HCT116 (cell line): ENCODE results near the gene ATF7IP. TPM values are rescaled to one million over a fixed set of nuclear protein-coding genes. Genes with fewer than 3 reads are reported as not detected.
"Not testable (repeated sequence)": the region's sequence is repeated elsewhere in the genome, so short reads cannot be mapped to it uniquely, and the experiment has no call there.

Experiments
- ATAC-seq: fragments of 200-7000 bp; cut with Tn5 transposase; 2 replicates; pipeline ENCODE4 v1.9.1; 2020; ENCODE audit warnings: mild to moderate bottlenecking, moderate library complexity
- BruUV-seq: library from RNA; stranded (reverse); fragments of 400-500 nt; replicated peaks from 2 replicates; lab custom pipeline; 2021; lab: Mats Ljungman, UMichigan
- CTCF ChIA-PET: fragments of 300-600 bp; sonication (Branson Sonifier 250); formaldehyde crosslinking; loops from one replicate; lab custom pipeline; 2021; ENCODE audit warnings: antibody characterized with exemption; lab: Charles Lee
- POLR2A ChIA-PET: fragments of 300-600, 350-600 bp; sonication (Branson Sonifier 250); formaldehyde crosslinking; loops from one replicate; lab custom pipeline; 2021; ENCODE audit warnings: antibody characterized with exemption; lab: Charles Lee
- RAD21 ChIA-PET, 2 experiments: fragments of 300-600 bp; sonication (Branson Sonifier 250); formaldehyde crosslinking; loops; one replicate each; lab custom pipeline; 2023; ENCODE audit warnings: low total read pairs in 2 of 2; ENCODE audit not compliant: uncharacterized antibody in 2 of 2, unreplicated experiment in 2 of 2, low non-redundant PET in 1 of 2; lab: Charles Lee
- DNase-seq: peaks from one replicate; pipeline ENCODE4 v3.0.0-alpha.2; 2010; ENCODE audit warnings: low read depth, low spot score
- H2AFZ ChIP-seq: fragments of 200-600 bp; shearing (Covaris generic), sonication (generic); 2 replicates; pipeline ENCODE4 v1.6.1; 2017; ENCODE audit warnings: low read depth, mixed run types, mixed read lengths, antibody characterized with exemption, low read length; ENCODE audit not compliant: poor library complexity, severe bottlenecking
- H3K27ac ChIP-seq: 2 replicates; pipeline ENCODE4 v1.5.1; 2012; ENCODE audit warnings: low read depth, low read length
- H3K27me3 ChIP-seq: fragments of 200-600 bp; sonication (generic); 2 replicates; pipeline ENCODE4 v1.6.1; 2016; ENCODE audit warnings: mixed run types, low read length, mixed read lengths; ENCODE audit not compliant: insufficient read depth
- H3K36me3 ChIP-seq, 2 experiments: fragments of 200-500 bp in 1 of 2; fragments of 200-600 bp in 1 of 2; sonication (Bioruptor generic) in 1 of 2; sonication (generic) in 1 of 2; 2 replicates each; pipeline versions ENCODE4 v1.5.1 to v1.6.1; 2014 to 2016; ENCODE audit warnings: low read length in 2 of 2, inconsistent platforms in 1 of 2, mixed read lengths in 1 of 2, mixed run types in 1 of 2; ENCODE audit not compliant: insufficient read depth in 2 of 2, control insufficient read depth in 1 of 2
- H3K4me1 ChIP-seq, 2 experiments: fragments of 200-600 bp in 1 of 2; sonication (generic) in 1 of 2; 2 replicates each; pipeline versions ENCODE4 v1.5.1 to v1.6.1; 2012 to 2017; ENCODE audit warnings: low read length in 2 of 2, inconsistent platforms in 1 of 2, mild to moderate bottlenecking in 1 of 2, mixed read lengths in 1 of 2, mixed run types in 1 of 2, moderate library complexity in 1 of 2; ENCODE audit not compliant: insufficient read depth in 2 of 2, control insufficient read depth in 1 of 2
- H3K4me2 ChIP-seq: fragments of 200-600 bp; sonication (generic); 2 replicates; pipeline ENCODE4 v1.6.1; 2017; ENCODE audit warnings: mixed run types, low read length, mixed read lengths
- H3K4me3 ChIP-seq, 2 experiments: fragments of 200-600 bp in 1 of 2; sonication (generic) in 1 of 2; replicated peaks in 1 of 2; 2 replicates each; pipeline ENCODE4 v1.5.1; 2011 to 2016; ENCODE audit warnings: low read length in 2 of 2, control low read depth in 1 of 2, low read depth in 1 of 2, mild to moderate bottlenecking in 1 of 2, mixed read lengths in 1 of 2, mixed run types in 1 of 2
- H3K79me2 ChIP-seq: fragments of 200-600 bp; sonication (generic); 2 replicates; pipeline ENCODE4 v1.6.1; 2017; ENCODE audit warnings: mild to moderate bottlenecking, mixed run types, low read length, moderate library complexity, mixed read lengths; ENCODE audit not compliant: insufficient read depth
- H3K9ac ChIP-seq: fragments of 200-600 bp; sonication (generic); 2 replicates; pipeline ENCODE4 v1.6.1; 2016; ENCODE audit warnings: low read length, mixed read lengths
- H3K9me2 ChIP-seq: fragments of 200-600 bp; sonication (generic), shearing (Covaris generic); 2 replicates; pipeline ENCODE4 v1.6.1; 2017; ENCODE audit warnings: mixed run types, mild to moderate bottlenecking, moderate library complexity; ENCODE audit not compliant: insufficient read depth
- H3K9me3 ChIP-seq, 2 experiments: fragments of 200-500 bp in 1 of 2; fragments of 200-600 bp in 1 of 2; sonication (Bioruptor generic) in 1 of 2; sonication (generic) in 1 of 2; 2 replicates each; pipeline ENCODE4 v1.6.1; 2014 to 2017; ENCODE audit warnings: low read length in 2 of 2, mixed read lengths in 2 of 2, inconsistent platforms in 1 of 2, low read depth in 1 of 2, mild to moderate bottlenecking in 1 of 2, mixed run types in 1 of 2, moderate library complexity in 1 of 2; ENCODE audit not compliant: control insufficient read depth in 1 of 2, insufficient read depth in 1 of 2
- H4K20me1 ChIP-seq: fragments of 200-600 bp; sonication (generic), shearing (Covaris generic); 2 replicates; pipeline ENCODE4 v1.6.1; 2017; ENCODE audit warnings: mixed run types, mild to moderate bottlenecking, moderate library complexity; ENCODE audit not compliant: insufficient read depth
- CBX3 ChIP-seq: IDR thresholded peaks from 2 replicates; pipeline ENCODE4 v1.6.1; 2012; ENCODE audit warnings: low read depth
- CEBPB ChIP-seq: IDR thresholded peaks from 2 replicates; pipeline ENCODE4 v1.6.1; 2012; ENCODE audit warnings: low read depth
- CTCF ChIP-seq, 3 experiments: fragments of 200-600 bp in 1 of 3; sonication (generic) in 1 of 3; IDR thresholded peaks in 2 of 3; conservative IDR thresholded peaks in 1 of 3; 2 replicates each; pipeline ENCODE4 v1.5.1; 2012 to 2017; ENCODE audit warnings: low read depth in 2 of 3, low read length in 2 of 3, antibody characterized with exemption in 1 of 3, borderline replicate concordance in 1 of 3, control low read depth in 1 of 3, mild to moderate bottlenecking in 1 of 3, mixed read lengths in 1 of 3, mixed run types in 1 of 3, moderate library complexity in 1 of 3; ENCODE audit not compliant: insufficient read depth in 1 of 3
- EGR1 ChIP-seq: IDR thresholded peaks from 2 replicates; pipeline ENCODE4 v1.6.1; 2012; ENCODE audit warnings: low read depth
- EZH2 ChIP-seq: fragments of 200-600 bp; sonication (generic); IDR thresholded peaks from 2 replicates; pipeline ENCODE4 v1.6.1; 2017; ENCODE audit warnings: antibody characterized with exemption, mixed run types
- FOSL1 ChIP-seq: IDR thresholded peaks from 2 replicates; pipeline ENCODE4 v1.6.1; 2012; ENCODE audit warnings: low read depth
- JUND ChIP-seq: IDR thresholded peaks from 2 replicates; pipeline ENCODE4 v1.6.1; 2012
- MAX ChIP-seq: IDR thresholded peaks from 2 replicates; pipeline ENCODE4 v1.6.1; 2012
- POLR2AphosphoS5 ChIP-seq: IDR thresholded peaks from 2 replicates; pipeline ENCODE4 v1.6.1; 2011; ENCODE audit warnings: mild to moderate bottlenecking, low read depth, low read length, moderate library complexity
- REST ChIP-seq: IDR thresholded peaks from 2 replicates; pipeline ENCODE4 v1.6.1; 2012; ENCODE audit warnings: low read depth
- SP1 ChIP-seq: IDR thresholded peaks from 2 replicates; pipeline ENCODE4 v1.6.1; 2012; ENCODE audit warnings: low read depth
- SRF ChIP-seq: IDR thresholded peaks from 2 replicates; pipeline ENCODE4 v1.6.1; 2012; ENCODE audit warnings: low read depth
- TCF7L2 ChIP-seq: IDR thresholded peaks from 2 replicates; pipeline ENCODE4 v1.7.0; 2011; ENCODE audit warnings: borderline replicate concordance, inconsistent platforms; ENCODE audit not compliant: insufficient read depth, insufficient read length; ENCODE audit errors: extremely low read depth
- ZFX ChIP-seq: fragments of 450-650 bp; IDR thresholded peaks from 2 replicates; pipeline ENCODE4 v1.6.1; 2017
- intact Hi-C: fragments of 100-400 bp; cut with micrococcal nuclease; formaldehyde crosslinking; loops from 2 replicates; pipeline ENCODE4 v1.10.0; 2022
- total RNA-seq: library from RNA; stranded (reverse); gene quantifications from one replicate; pipeline ENCODE4 v1.2.1, GENCODE V29; 2021; ENCODE audit not compliant: unreplicated experiment

Gene ATF7IP
- total RNA-seq, 1 experiment from 2014 or later: 38.6 TPM

GRCh38 chr12:14354665-14355064 lies 10.8 kb upstream of the ATF7IP start:
- H3K4me3 ChIP-seq, H3K9me2 ChIP-seq, H3K27me3 ChIP-seq, RAD21 ChIA-PET, H3K9ac ChIP-seq, DNase-seq, BruUV-seq, CTCF ChIA-PET, H3K4me2 ChIP-seq, ATAC-seq, H3K36me3 ChIP-seq, H2AFZ ChIP-seq, H3K27ac ChIP-seq, POLR2A ChIA-PET, H3K79me2 ChIP-seq, intact Hi-C loops, H4K20me1 ChIP-seq: not testable (repeated sequence)
- Histone ChIP-seq H3K9me3 (peaks cover 3 to 14% of the 10 kb centered on the region in 2 experiments; a peak in 1 of 4 replicates), H3K4me1 (peaks cover 0 to 13% of the 10 kb centered on the region in 2 experiments; a peak in 2 of 4 replicates)

- Histone ChIP-seq H3K9me2 (no peaks in the 10 kb centered on the region), H3K4me2 (peak overlapping the region; percentile 41), H3K27me3 (no peaks in the 10 kb centered on the region), H2AFZ (no peak overlapping the region), H3K36me3 (no peaks in the 10 kb centered on the region), H3K4me1 (peaks cover 0 to 13% of the 10 kb centered on the region in 2 experiments; a peak in 2 of 4 replicates), H4K20me1 (no peaks in the 10 kb centered on the region), H3K4me3 (no peak overlapping the region), H3K9ac (no peak overlapping the region), H3K9me3 (peaks cover 0 to 6% of the 10 kb centered on the region in 2 experiments; a peak in 1 of 4 replicates), H3K79me2 (no peaks in the 10 kb centered on the region), H3K27ac (no peak overlapping the region)
- ChIA-PET POLR2A (interaction anchor here (1.5 kb wide), 1 partner anchor 9 kb away, joined by 6 read pairs; the partner anchor contains the start of gene ATF7IP), RAD21 (no interaction called here), CTCF (no interaction called here)
- BruUV-seq: no TSS peak
- no peak for DNase-seq
- intact Hi-C loops: no loop called here
- ATAC-seq: no peak
- TF ChIP-seq MAX: 0 out of 2 replicates have a peak, but pooled peaks have one; percentile 10
- TF ChIP-seq CEBPB: 0 out of 2 replicates have a peak, but pooled peaks have one; percentile 43
- TF ChIP-seq EZH2: no peak
- TF ChIP-seq JUND: no peak
- no peak for TF ChIP-seq POLR2AphosphoS5
- TF ChIP-seq EGR1: no peak
- no peak for TF ChIP-seq REST
- no peak for TF ChIP-seq FOSL1
- TF ChIP-seq CBX3: no peak
- no peak for TF ChIP-seq SRF
- TF ChIP-seq TCF7L2: no peak
- no peak for TF ChIP-seq SP1
- no peak for TF ChIP-seq ZFX
- TF ChIP-seq CTCF (IDR thresholded peaks at IDR 0.05 in 2 of 3, conservative IDR thresholded peaks at IDR 0.05 in 1 of 3; ENCODE audit: borderline replicate concordance in 1 of 3, insufficient read depth in 1 of 3, low read depth in 2 of 3, low read length in 2 of 3): no peak
Measured at GRCh38 chr12:14356147-14356546, 9.3 kb upstream of the ATF7IP start.
